Renal pelvis (tissue), 4 donors: Measurements from ENCODE around the gene ZNF558. TPM values are rescaled to one million over a fixed set of nuclear protein-coding genes. Genes with fewer than 3 reads are reported as not detected.
"Not testable (repeated sequence)": the region's sequence is repeated elsewhere in the genome, so short reads cannot be mapped to it uniquely, and the experiment has no call there.

Source experiments
- DNase-seq: peaks from one replicate; pipeline ENCODE4 v3.0.0-alpha.2; 2013
- polyA plus RNA-seq, 3 donors: library from polyadenylated mRNA; unstranded; fragments of 120-200 nt; gene quantifications; one replicate each; pipeline ENCODE4 v1.2.1, GENCODE V29; 2013; ENCODE audit not compliant: insufficient read length in 3 of 3

The ZNF558 gene
- polyA plus RNA-seq, 3 donors, result 39.4 to 48.3 (median 46.9) TPM

GRCh38 chr19:8814176-8814575 is 17.9 kb downstream of the ZNF558 start:
- no peak for DNase-seq

DNA sequence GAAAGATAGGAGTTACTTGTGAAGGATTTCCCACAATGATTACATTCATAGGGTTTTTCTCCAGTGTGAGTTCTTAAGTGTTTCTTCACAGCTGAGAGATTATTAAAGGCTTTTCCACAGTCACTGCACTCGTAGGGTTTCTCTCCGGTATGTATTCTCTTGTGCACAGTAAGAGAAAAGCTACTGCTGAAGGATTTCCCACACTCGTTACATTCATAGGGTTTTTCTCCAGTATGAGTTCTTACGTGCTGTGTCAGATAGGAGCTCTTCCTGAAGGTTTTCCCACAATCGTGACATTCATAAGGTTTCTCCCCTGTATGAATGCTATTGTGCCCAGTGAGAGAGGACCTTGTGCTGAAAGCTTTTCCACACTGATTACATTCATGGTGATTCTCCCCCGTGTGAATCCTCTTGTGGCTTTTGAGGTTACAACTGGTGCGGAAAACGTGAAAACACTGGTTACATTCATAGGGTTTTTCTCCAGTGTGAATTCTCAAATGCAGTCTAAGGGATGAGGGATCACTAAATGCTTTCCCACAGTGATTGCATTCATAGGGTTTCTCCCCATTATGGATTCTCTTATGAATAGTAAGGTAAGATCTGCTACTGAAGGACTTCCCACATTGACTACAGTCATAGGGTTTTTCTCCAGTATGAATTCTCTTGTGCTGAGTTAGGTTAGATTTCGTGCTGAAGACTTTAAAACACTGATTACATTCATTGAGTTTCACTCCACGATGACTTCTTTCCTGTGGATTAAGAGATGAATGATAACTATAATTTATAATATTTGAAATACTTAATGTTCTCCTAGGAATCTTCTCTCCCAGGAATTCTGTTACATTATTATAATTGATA is 20.6 kb downstream of the ZNF558 start:
- no peak for DNase-seq

DNA sequence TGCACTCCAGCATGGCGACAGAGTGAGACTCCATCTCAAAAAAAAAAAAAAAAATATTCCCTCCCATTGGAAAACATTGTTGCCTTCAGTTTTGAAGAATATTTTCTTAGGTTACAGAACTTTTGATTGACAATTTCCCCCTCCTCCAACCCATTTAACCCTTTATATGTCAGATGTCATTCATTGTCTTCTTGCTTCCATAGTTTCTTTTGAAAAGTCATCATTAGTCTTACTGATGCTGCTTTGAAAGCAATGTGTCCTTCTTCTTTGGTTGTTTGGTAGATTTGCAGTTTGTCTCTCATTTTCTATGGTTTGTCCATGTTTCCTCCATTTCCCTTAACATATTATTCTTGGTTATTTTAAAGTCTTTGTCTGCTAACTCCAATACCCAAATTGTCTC is 25.4 kb downstream of the ZNF558 start:
- DNase-seq, result no peak

DNA sequence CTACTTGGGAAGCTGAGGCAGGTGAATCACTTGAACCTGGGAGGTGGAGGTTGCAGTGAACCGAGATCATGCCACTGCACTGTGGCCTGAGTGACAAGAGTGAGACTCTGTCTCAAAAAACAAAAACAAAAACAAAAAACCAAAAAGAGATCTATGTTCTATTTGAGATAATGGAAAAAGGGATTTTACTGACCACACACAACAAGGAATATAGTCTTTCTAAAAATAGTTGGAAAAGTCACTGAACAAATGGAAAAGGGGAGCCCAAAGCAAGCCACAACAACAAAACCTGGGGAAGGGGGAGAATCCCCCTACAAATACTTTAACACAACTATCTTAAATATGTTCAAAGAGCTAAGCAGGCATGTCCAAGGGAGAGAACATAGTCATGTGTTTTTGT is 37.3 kb downstream of the ZNF558 start:
- DNase-seq, result no peak

- DNase-seq, result not testable (repeated sequence)
These were observed 58.5 kb downstream of the ZNF558 start for GRCh38 chr19:8773587-8773986.

DNA sequence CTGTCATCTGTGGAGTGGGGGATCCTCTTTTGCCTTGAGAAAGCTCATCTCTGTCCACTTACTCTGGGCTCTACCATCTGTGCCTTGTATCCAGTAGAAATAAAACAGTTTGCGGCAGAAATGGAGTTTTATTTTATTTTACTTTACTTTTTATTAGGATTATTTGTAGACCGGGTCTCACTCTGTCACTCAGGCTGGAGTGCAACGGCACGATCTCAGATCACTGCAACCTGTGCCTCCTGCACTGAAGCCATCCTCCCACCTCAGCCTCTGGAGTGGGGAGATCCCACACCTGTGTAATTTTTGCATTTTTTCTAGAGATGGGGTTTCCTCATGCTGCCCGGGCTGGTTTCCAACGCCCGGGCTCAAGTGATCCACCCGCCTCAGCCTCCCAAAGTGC is 62.8 kb downstream of the ZNF558 start:
- DNase-seq, result not testable (repeated sequence)

- DNase-seq, result not testable (repeated sequence)
These were observed 64.8 kb downstream of the ZNF558 start for GRCh38 chr19:8767257-8767656.

Other genes starting within 250 kb of the ZNF558 start
- 10 to 100 TPM; 38.5 to 53.8 (median 39.1) TPM for gene ADAMTS10, start 221.6 kb downstream of the ZNF558 start, polyA plus RNA-seq
- gene NFILZ, start 201.7 kb downstream of the ZNF558 start, polyA plus RNA-seq, result not detected
- gene ACTL9, start 133.5 kb downstream of the ZNF558 start, polyA plus RNA-seq, result not detected
- not detected for gene OR2Z1, start 110.7 kb downstream of the ZNF558 start, polyA plus RNA-seq
- gene MBD3L1, start 73 bp upstream of the ZNF558 start, polyA plus RNA-seq, result not detected
- under 1 TPM; 0.01 to 0.06 (median 0.04) TPM for gene MUC16, start 178.1 kb upstream of the ZNF558 start, polyA plus RNA-seq